Measurements from ENCODE around the gene TMEM87B.

TMEM87B gene, protein sequence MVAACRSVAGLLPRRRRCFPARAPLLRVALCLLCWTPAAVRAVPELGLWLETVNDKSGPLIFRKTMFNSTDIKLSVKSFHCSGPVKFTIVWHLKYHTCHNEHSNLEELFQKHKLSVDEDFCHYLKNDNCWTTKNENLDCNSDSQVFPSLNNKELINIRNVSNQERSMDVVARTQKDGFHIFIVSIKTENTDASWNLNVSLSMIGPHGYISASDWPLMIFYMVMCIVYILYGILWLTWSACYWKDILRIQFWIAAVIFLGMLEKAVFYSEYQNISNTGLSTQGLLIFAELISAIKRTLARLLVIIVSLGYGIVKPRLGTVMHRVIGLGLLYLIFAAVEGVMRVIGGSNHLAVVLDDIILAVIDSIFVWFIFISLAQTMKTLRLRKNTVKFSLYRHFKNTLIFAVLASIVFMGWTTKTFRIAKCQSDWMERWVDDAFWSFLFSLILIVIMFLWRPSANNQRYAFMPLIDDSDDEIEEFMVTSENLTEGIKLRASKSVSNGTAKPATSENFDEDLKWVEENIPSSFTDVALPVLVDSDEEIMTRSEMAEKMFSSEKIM

DNA sequence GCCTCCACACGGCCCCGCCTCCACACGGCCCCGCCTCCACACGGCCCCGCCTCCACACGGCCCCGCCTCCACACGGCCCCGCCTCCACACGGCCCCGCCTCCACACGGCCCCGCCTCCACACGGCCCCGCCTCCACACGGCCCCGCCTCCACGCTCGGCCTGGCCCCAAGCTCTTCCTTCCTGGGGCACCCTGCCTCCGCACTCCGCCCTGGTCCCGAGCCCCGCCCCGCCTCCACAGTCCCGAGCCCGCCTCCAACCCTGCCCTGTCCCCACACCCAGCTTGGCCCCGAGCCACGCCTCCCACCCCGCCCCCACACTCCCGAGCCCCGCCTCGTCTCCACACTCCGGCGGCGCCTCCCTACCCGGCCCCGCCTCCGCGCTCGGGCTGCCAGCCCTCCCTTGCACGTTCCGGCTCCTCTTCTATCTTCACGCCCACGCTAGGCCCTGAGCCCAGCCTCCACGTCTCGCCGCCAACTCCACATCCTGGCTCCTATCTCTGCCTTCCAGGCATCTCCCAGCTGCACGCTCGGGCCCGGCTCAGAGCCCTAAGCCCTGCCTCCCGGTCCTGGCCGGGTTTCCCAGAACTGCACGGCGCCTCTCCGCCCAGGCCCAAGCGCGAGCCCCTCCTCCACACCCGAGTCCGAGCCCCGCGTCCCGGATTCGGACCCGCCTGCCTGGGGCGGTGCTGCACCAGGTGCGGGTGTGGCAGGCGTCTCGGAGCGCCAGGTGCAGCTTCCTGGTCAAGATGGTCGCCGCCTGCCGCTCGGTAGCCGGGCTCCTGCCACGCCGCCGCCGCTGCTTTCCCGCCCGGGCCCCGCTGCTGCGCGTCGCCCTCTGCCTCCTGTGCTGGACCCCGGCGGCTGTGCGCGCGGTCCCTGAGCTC is at the start of gene TMEM87B:
Gene TMEM87B (plus strand): TSS at position 423 of the 883 bp plus-strand sequence. CDS start 323 bp downstream, at position 746.
- in situ Hi-C loops (cut with MboI; ENCODE audit: low sequenced_read_pairs), result loop anchor here (10.0 kb wide), 1 partner anchor 170 kb away; the partner anchor contains the start of gene ANAPC1

DNA sequence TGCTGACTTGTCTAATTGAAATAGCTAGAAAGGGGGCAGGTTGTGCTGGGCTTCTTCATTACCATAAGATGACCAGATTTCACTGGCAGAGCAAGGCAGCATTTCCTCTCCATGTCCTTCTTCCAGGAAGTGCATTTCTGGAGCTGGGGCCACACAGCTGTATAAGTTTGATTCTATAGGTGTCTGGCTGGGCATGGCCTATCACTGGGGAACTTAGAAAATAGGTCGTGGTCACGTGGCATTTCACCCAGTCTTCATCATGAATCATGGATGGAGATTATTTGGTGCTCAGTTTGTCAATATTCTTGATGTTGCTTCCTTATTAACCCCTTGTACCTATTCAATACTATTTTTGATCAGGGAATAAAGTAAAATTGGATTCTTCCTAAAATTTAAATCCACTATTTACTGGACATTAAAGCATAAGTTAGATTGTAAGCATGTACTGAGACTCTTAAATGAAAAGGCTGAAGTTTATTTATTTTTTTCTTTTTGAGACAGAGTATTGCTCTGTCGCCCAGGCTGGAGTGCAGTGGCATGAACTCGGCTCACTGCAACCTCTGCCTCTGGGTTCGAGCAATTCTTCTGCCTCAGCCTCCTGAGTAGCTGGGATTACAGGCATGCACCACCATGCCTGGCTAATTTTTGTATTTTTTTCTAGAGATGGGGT is 49.5 kb upstream of the TMEM87B start:
- in situ Hi-C loops (cut with MboI; ENCODE audit: low sequenced_read_pairs), result no loop called here

DNA sequence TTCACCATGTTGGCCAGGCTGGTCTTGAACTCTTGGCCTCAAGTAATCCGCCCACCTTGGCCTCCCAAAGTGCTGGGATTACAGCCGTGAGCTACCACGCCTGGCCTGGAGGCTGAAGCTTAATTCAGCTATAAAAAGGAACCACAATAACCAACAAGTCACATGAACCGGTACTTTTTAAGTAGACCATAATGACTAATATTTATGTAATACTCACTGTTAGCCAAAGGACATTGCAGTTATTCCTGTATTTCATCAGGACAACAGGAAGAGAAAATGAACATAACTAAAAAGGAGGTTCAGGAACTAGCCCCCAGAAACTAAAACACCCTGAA is 49.0 kb upstream of the TMEM87B start:
- in situ Hi-C loops (cut with MboI; ENCODE audit: low sequenced_read_pairs), result no loop called here

DNA sequence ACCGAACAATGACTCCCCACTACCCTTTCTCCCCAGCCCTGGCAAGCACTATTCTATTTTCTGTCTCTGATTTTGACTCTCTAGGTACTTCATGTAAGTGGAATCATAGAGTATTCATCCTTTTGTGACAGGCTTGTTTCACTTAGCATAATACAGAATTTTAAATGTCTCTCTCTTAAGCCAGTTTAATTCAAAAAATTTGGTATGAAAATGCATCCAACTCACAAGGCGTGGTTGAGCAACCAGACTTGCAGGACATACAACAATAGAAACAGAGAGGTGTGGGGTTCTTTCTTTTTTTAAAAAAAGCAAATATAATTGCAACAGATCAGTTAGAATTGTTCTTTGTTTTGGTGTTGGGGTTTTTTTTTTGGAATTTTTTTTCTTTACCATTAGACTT is 47.6 kb upstream of the TMEM87B start:
- in situ Hi-C loops (cut with MboI; ENCODE audit: low sequenced_read_pairs), result no loop called here

DNA sequence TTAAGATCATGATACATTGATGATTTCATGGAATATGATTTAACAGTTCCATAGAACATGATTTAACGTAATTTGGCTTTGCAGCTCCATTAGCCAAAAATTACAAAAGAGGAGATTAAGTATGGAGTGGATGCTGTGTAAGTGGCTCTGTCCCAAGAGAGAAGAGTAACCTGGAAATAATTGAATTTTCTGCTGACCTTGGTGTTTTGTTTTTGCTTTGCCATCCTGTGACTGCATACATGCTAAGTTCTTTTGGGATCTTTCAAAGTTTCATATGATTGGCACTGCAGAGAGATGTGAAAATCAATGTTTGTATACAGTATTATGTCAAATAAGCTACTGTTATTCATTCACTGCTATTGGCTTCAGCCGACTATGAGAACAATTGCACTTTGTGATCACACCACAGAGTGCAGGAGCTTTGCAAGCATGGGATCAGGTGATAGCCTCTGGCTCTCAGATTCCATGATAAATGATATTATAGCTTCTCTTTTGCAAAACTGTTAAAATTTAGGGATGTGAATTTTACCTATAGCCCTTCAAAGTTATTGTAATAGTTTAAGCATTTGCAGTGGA is 46.1 kb upstream of the TMEM87B start:
- in situ Hi-C loops (cut with MboI; ENCODE audit: low sequenced_read_pairs), result no loop called here

DNA sequence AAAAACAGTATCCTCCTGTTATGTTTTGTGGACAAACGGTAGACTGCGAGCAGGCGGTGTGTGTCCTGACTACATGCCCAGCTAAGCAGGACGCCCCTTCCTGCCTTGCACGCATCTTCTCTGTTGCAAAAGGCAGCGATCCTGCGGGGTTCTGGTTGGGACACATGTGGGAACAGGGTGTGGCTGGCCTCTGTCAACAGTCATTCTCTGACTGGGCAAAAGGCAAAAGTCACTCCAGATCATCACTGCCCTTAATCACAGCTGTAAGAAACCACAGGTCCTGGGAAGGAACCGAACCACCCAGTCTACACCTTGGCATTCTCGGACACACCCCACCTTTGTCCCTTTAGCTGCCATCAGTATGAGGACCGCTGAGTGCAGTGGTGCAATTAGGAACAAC is 44.3 kb upstream of the TMEM87B start:
- in situ Hi-C loops (cut with MboI; ENCODE audit: low sequenced_read_pairs), result no loop called here

DNA sequence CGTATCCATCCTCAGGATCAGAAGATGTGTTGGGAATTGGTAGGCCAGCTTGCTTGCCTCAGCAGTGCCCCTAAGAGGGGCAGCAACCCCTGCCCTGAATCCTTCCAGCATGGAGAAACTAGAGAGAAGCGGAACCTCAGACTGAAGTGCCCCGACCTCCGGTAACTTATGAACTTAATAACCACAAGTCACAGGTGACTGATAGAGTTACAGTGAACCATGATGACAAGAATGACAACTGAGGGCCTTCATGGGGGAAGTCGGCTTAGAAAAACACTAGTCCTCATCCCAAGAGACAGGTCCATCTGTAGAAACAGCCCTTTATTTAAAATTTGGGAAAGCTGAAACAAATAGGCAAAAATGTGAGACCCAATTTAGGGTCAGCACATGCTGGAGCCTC is 42.5 kb upstream of the TMEM87B start:
- in situ Hi-C loops (cut with MboI; ENCODE audit: low sequenced_read_pairs), result no loop called here

DNA sequence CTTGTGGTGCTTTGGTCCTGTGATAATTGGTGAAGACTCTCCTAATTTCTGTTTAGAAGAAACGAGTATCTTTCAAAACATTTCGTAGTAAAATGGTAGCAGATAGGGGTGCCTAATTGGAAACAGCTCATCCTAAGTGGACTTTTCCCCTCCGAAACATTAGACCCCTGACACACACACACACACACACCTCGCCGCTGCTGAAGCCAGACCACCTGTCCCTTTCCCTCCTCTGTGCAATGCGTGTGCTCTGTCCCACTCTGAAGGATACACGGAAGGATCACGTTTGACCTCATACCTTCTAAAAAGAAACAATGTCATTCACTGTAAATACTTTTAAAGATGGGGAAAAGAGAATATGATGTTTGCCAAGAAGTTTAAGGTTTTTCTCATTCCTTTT is 36.2 kb upstream of the TMEM87B start:
- in situ Hi-C loops (cut with MboI; ENCODE audit: low sequenced_read_pairs), result no loop called here

DNA sequence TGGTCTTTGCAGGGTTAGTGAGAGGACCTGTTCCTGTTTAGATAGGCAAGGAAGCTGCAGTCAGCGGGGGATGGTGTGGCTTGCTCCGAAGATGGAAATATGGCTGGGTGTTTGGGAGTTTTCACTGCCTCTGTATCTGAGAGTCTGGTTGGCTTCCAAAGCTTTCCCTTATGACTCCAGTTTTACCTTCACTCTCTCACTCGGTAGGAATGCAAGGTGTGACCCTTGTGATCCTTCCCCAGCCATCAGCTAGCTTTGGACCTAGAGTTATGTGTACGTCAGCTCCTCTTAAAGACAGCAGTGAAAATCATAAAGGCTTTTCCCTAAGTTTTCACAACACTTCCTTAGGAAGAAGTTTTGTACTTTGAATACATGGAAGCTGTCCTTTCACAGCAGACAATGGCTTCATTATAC is 35.5 kb upstream of the TMEM87B start:
- in situ Hi-C loops (cut with MboI; ENCODE audit: low sequenced_read_pairs), result no loop called here

DNA sequence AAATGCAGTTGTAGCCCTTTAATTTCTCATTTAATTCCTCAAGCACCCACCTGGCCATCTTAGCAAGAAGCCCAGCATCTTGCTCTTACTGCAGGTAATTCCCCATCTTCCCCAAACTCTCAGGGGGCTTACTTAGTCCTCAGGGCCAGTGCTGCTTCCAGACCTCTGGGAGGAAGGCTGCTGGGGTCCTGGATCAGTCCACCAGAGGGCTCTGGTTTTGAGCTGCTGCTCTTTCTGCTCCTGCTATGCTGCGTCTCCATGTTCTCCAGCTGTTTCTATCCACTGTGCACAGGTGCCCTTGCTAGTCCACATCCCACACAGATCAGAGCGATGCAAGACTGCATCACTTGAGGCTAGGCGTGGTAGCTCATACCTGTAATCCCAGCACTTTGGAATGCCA is 34.5 kb upstream of the TMEM87B start:
- in situ Hi-C loops (cut with MboI; ENCODE audit: low sequenced_read_pairs), result no loop called here

DNA sequence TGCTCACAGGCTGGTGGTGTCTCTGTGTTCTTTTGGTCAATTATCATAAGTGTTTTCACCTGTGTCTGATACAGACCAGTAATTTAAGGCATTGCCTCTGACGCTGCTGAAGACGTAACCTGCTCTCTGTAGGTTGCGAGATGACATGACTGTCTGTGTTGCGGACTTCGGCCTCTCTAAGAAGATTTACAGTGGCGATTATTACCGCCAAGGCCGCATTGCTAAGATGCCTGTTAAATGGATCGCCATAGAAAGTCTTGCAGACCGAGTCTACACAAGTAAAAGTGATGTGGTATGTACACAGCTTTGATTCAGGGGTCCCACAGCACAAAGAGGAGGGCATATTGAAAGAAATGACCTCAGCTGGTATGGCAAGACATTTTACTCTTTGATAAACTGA is 33.8 kb upstream of the TMEM87B start:
- in situ Hi-C loops (cut with MboI; ENCODE audit: low sequenced_read_pairs), result no loop called here

DNA sequence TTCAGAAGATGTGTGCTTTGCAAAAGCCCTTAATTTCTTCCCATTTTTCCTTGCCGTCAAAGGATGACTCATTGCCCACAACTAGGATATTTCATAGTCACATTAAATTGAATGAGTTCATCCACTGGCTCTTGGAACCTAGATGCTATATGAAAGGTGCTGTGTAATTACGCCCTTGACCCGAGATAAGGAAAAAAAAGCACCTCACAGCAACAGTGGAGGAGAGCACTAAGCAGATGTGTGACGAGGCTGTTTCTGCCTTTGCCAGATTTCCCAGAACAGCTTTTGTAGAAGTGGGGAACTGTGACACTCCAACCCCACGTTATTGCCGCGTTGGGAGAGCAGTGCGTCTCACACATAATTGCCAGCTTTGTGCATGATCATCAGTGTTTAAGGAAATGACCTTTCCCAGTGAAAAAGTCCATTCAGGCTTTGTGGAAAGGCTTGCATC is 33.3 kb upstream of the TMEM87B start:
- in situ Hi-C loops (cut with MboI; ENCODE audit: low sequenced_read_pairs), result no loop called here

DNA sequence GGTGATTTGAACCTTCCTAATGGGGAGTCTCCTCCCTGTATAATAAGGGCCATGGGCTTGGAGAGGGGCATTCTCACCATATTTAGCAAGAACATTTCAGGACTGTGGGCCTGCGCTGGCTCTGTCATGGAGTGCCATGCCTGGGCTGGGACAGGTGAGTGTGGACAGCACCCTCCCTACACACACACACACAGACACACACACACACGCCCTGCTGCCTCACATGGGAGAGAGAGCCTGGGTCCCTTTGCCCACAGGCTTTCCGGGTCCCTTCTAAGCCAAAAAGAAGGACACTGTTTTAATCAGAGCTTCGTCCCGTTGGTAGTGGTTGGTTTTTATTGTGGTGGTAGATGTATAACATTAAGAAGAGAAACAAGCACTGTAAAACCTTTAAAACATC is 31.4 kb upstream of the TMEM87B start:
- in situ Hi-C loops (cut with MboI; ENCODE audit: low sequenced_read_pairs), result no loop called here

DNA sequence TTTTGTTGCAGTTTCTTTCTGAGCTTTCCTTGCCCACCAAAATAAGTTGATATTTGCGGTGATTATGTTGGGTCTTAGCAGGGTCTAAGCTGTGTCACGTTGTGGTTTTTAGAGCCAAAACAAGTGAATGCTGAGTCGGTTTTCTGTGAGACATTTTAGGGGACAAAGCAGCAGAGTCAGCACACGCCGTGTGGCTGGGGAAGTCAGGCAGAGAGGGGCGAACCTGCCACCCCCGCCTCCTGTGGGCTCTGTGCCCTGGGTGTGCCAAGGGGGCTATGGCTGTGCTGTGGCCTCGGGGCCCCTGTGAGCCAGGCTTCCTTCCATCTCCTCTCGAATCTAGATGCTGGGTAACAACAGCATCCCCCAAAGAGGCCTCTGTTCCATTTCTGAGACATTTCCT is 30.8 kb upstream of the TMEM87B start:
- in situ Hi-C loops (cut with MboI; ENCODE audit: low sequenced_read_pairs), result no loop called here

DNA sequence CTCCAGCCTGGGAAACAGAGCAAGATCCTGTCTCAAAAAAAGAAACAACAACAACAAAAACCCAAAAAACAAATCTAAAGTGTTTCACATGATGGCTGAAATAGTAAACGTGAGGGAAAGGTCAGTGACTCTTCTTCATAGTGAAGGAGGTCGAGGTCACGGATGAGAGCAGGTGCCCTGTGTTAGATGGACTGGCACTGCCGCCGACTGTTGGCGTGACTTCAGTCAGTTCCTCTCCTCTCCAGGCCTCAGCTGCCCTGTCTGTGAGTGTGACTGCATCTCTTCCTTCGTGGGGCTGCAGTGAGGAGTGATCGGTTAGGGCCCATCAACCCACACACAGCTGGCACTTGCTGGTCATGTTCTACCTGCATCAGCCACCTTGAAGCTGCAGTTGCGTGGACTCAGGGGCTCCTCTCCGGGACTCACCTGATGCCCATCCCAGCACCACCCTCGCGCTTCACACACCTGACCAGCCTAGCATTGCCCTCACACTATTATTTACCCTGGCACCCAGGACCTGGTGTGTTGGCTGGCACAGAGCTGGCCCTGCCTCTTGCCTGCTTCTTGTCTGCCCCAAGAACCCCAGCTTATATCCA is 30.1 kb upstream of the TMEM87B start:
- in situ Hi-C loops (cut with MboI; ENCODE audit: low sequenced_read_pairs), result no loop called here

DNA sequence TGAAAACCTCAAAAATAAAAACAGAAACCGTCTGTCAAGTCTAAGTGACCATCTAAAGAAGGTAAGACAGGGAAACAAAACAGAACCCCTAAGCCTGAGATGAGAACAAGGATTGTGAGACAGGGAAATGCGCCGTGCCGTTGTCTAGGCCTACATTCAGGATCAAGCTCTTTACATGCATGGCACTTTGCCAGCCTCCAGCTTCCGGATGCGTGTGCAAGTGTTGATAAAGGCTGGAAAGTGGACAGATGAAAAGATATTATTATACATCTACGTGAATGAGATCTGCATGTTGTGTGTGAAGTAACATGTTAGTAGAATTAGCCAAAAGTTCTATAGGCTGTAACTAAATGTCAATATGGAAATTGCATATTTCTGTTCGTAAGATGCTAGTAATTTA is 28.6 kb upstream of the TMEM87B start:
- in situ Hi-C loops (cut with MboI; ENCODE audit: low sequenced_read_pairs), result no loop called here

DNA sequence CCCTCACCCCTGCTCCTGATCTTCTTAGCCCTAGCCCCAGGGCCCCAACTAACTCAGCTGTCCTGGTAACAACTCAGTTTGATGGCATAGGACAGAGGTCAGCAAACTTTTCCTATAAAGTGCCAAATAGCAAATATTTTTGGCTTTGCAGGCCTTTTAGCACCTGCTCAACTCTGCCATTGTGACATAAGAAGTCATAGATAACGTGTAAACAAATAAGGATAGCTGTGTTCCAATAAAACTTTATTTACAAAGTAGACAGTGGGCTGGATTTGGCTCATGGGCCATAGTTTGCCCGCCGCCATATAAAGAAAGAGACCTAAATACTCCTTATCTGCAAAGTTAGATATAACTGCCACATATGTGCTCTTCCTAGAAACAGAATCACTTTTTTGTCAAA is 27.3 kb upstream of the TMEM87B start:
- in situ Hi-C loops (cut with MboI; ENCODE audit: low sequenced_read_pairs), result no loop called here

DNA sequence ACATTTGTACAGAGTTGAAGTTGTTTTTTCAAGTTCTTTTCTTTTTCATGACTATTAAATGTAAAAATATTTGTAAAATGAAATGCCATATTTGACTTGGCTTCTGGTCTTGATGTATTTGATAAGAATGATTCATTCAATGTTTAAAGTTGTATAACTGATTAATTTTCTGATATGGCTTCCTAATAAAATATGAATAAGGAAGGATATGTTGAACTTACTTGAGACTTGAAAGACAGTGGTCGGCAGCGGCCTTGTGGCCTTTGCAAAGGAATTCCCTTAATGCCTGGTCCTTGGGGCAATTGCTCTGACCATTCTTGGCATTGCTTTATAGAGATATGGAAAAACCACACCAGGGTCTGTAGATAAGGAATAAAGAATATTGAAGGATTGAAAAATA is 25.9 kb upstream of the TMEM87B start:
- in situ Hi-C loops (cut with MboI; ENCODE audit: low sequenced_read_pairs), result no loop called here

DNA sequence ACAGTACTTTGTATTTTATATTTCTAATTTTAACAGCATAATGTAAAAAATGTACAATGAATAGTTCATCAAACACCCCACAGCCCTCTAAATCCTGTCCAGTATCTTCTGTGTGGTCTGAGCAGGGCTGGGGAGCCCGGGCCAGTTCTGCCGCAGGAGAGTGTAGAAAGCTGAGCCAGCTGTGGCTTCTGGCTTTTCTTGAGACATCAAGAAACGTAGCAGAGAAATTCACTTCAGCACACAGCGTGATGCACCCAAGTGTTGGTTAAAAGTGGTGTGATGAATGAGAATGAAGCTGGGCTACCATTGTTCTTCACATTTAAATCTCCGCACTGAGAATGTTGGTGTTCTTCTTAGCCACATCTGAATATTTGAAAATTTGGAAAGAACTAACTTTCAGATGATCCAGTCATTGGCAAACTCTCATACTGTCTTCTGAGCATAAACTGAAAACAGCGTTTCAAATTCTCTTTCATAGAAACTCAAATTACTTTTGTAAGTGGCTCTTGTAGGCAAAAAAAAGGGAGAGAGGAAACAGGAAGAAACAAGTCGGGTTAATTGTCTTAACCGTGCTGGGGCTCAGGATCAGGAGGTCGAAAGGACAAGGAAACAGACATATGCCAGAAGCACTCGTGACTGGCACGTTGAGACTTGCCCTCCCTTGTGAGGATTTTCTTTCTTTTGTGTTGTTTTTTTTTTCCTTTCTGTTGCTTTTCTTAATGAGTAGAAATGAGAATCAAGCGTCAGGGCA is 23.4 kb upstream of the TMEM87B start:
- in situ Hi-C loops (cut with MboI; ENCODE audit: low sequenced_read_pairs), result loop anchor here (10.0 kb wide), 1 partner anchor 127 kb away; no protein-coding TSS in a partner anchor

DNA sequence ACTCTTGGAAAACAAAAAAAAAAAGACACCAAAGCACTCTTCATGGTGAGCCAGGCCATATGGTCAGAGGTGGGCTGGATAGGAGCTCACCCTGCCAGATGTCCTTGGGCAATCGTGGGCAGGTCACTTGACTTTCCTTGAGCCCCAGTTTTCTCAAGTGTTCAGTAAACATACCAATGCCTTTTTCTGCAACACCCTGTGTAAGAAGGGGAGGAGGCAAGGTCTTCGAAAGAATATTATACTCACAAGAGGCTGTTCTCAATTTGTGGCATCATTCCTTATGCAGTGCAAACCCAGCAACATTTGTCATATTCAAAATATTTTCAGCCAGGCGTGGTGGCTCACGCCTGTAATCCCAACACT is 22.9 kb upstream of the TMEM87B start:
- in situ Hi-C loops (cut with MboI; ENCODE audit: low sequenced_read_pairs), result loop anchor here (10.0 kb wide), 1 partner anchor 127 kb away; no protein-coding TSS in a partner anchor

Measured in HL-60/S4 (cell line).